Measurements from ENCODE around the gene RBM45.
A peak's percentile ranks its signal among the peaks of the same experiment; 100 is the strongest.
"Not testable (repeated sequence)": the region's sequence is repeated elsewhere in the genome, so short reads cannot be mapped to it uniquely, and the experiment has no call there.

RBM45 gene

DNA sequence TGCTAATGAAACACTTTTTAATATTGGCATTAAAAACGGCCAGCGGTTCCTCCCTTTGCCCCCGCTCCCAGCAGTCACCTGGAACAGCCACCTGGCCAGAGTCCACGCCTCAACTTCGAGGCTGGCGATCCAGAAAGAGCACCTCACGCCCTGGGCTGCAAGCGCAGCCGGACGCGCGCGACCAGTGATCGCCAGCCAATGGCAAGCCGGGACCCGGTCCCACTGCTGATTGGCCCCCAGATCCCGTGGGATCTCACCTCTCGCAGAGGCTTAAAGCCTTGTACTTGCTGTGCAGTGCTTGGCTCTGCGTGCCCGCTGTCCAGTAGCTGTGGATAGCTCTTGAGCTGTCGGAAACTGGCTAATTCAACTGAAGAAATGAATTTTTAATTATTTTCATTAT lies 4.1 kb upstream of the RBM45 start:
- FAIRE-seq: no peak

- FAIRE-seq: peak; percentile 69
Measured at GRCh38 chr2:178109813-178110212, 2.4 kb upstream of the RBM45 start.

DNA sequence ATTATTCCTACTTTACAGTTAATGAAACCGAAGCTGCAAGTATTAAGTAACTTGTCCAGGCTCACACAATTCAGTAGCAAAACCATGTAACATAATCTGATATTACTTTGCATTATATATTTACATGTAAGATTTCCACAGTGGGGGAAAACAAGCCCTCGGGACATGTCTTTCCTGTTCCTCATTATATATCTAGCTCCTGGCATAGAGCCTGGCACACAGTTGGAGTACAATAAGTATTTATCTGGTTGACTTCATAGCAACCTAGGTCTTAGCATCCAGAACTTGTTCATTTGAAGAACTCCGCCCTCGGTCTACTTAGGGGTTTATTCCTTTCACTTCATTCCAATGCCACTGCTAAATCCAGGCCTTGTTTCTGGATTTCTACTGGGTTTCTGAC lies 1.6 kb upstream of the RBM45 start:
- no peak for FAIRE-seq

- FAIRE-seq: no peak
Measured at GRCh38 chr2:178111743-178112142, 494 bp upstream of the RBM45 start.

DNA sequence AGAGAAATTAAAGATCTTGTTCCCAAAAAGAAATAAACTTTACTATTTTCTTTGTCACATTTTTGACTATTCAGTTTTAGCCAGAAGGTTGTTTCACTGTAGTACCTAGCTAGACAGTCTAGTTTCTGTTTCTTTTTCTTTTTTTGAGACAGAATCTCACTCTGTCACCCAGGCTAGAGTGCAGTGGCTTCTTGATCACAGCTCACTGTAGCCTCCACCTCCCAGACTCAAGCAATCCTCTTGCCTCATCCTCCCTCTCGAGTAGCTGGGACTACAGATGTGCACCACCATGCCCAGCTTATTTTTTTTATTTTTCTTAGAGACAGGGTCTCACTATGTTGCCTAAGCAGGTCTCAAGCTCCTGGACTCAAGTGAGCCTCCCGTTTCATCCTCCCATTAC lies 2.2 kb downstream of the RBM45 start:
- no peak for FAIRE-seq

DNA sequence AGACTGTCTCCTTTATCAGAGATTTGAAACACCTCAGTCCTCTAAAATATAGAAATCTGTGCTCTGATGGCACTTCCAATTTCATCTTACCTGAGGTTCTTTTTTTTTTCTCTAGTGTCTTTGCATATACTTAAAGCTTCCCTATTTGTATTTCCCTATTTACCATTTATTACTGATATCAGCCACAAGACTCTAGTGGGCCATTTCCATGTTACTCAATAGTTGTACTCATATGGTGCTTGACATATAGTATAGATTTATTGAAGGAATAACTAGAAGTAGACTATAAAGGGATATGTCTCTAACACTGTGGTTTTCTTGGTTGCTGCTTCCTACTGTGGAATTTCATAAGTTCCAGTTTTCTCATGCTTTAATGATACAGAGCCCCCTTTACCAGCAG lies 3.0 kb downstream of the RBM45 start:
- no peak for FAIRE-seq

DNA sequence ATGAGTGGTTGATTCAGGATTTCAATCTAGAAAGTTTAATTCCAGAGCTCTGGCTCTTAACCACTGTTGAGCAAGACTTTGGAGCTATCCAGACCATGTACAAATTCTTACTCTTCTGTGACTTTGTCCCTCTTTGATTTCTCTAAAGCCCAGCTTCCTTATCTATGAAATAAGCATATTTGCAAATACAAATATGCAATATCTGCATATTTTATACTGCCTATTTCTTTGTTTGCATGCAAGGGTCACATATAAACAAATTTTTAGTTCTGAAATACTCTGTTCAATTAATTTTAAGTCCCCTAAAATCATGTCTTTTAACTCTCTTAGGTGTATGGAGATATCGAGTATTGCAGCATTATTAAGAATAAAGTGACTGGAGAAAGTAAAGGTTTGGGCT lies 5.5 kb downstream of the RBM45 start:
- no peak for FAIRE-seq

GRCh38 chr2:178119179-178119922 lies 7.1 kb downstream of the RBM45 start:
- FAIRE-seq: no peak

GRCh38 chr2:178123163-178123562 lies 10.9 kb downstream of the RBM45 start:
- FAIRE-seq: no peak

GRCh38 chr2:178125125-178125524 lies 12.9 kb downstream of the RBM45 start:
- no peak for FAIRE-seq

DNA sequence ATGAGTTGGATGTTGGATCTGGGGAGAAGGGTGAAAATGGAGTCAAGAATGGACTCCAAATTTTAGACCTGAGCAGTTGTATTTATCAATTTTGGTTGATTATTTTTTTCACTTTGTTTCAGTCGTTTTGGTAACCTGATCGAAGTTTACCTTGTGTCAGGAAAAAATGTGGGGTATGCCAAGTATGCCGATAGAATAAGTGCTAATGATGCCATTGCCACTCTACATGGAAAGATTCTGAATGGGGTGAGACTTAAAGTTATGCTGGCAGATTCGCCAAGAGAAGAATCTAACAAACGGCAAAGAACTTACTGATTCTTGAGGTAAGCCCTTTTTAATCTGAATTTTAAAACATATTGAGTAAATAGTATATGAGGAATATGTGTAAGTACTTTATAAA lies 13.6 kb downstream of the RBM45 start:
- FAIRE-seq: no peak

- FAIRE-seq: peak; percentile 24
Measured at GRCh38 chr2:178128836-178129630, 16.8 kb downstream of the RBM45 start.

- FAIRE-seq: no peak
Measured at GRCh38 chr2:178136321-178137025, 24.2 kb downstream of the RBM45 start.

GRCh38 chr2:178142274-178143065 lies 30.2 kb downstream of the RBM45 start:
- peak; percentile 82 for FAIRE-seq

DNA sequence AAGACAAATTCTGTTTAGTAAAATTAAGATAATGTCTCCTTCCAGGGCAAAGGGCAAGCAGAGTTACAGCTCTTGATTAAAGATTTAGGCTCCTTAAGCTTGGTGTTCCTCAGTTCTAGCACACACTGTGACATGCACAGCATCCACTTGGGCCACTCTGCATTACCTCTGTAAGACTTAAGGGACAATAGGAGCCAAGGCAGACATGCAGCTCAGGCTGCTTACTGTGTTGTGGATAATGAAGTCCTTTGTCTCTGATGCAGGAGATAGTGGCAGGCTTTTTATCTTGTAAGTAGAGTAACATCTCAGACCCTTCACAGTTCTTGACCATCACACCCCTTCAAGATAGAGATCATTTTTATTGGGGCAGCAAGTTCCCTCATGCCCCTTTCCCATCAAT lies 31.2 kb downstream of the RBM45 start:
- FAIRE-seq: no peak

GRCh38 chr2:178152033-178152432 lies 39.8 kb downstream of the RBM45 start:
- no peak for FAIRE-seq

GRCh38 chr2:178152542-178152941 lies 40.3 kb downstream of the RBM45 start:
- FAIRE-seq: no peak

DNA sequence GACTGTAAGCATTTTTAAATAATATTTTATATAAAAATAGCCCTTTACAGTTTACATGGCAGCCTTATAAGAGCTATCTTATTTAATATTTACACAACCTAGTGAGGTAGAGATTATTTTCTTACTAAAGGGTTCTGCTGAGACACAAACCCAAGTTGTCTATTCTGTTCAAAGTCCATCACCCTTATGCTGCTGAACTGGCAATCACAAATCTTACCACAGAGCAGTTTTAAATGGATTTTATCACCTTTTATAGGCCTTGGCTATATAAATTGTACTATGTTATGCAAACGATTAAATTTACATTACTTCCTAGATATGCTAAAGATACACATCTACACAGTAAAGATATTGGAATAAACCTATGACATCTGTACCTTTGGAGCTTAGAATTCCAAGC lies 40.7 kb downstream of the RBM45 start:
- no peak for FAIRE-seq

DNA sequence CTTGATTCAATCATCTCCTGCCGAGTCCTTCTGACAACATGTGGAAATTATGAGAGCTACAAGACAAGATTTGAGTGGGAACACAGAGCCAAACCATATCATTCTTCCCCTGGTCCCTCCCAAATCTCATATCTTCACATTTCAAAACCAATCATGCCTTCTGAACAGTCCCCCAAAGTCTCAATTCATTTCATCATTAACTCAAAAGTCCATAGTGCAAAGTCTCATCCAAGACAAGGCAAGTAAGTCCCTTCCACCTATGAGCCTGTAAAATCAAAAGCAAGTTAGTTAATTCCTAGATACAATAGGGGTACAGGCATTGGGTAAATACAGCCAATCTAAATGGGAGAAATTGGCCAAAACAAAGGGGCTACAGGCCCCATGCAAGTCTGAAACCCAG lies 41.6 kb downstream of the RBM45 start:
- FAIRE-seq: not testable (repeated sequence)

- no peak for FAIRE-seq
Measured at GRCh38 chr2:178155524-178155923, 43.3 kb downstream of the RBM45 start.

GRCh38 chr2:178157574-178157973 lies 45.3 kb downstream of the RBM45 start:
- no peak for FAIRE-seq

DNA sequence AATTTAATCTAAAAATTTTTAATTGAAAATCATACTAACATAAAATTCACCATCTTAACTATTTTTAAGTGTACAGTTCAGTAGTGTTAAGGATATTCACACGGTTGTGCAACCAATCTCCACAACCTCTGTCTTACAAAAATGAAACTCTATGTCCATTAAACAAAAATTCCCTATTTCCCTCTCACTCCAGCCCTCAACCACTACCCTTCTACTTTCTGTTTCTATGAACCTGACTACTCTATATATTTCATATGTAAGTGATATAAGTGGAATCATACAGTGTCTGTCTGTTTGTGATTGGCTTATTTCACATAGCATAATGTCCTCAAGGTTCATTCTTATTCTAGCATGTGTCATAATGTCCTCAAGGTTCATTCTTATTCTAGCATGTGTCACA lies 47.7 kb downstream of the RBM45 start:
- no peak for FAIRE-seq

DNA sequence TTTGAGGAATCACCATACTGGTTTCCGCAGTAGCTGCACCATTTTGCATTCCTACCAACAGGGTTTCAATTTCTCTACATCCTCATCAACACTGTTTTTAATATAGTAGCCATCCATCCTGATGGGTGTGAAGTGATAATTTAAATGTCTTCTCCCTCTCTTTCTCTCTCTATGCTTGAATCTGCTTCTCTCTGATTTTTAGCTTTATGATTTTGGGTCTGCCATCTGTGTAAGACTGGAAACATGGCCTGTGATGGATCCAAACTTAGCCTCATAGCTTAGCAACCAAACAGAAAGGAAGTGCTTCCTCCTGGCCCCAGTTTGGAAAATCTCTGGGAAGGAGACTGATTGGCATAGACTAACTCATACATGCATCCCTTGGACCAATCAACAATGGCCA lies 48.4 kb downstream of the RBM45 start:
- no peak for FAIRE-seq
